Kidney epithelial cell (primary cell): ENCODE data around the gene RASAL1. TPM values are rescaled to one million over a fixed set of nuclear protein-coding genes. Genes with fewer than 3 reads are reported as not detected.

ENCODE experiments used
- DNase-seq: peaks from one replicate; pipeline ENCODE4 v3.0.0-alpha.2; 2010; ENCODE audit warnings: low read depth
- H3K27me3 ChIP-seq: 2 replicates; pipeline ENCODE4 v1.6.0; 2011; ENCODE audit warnings: low read length; ENCODE audit not compliant: control insufficient read depth, insufficient read depth
- H3K36me3 ChIP-seq: 2 replicates; pipeline ENCODE4 v1.5.1; 2011; ENCODE audit warnings: low read length; ENCODE audit not compliant: control insufficient read depth, insufficient read depth
- H3K4me3 ChIP-seq: 2 replicates; pipeline ENCODE4 v1.5.1; 2011; ENCODE audit warnings: low read depth, mild to moderate bottlenecking, control low read depth, low read length
- total RNA-seq: library from RNA; depleted of rRNA; stranded (reverse); fragments of >200 nt; gene quantifications from 2 replicates; pipeline ENCODE4 v1.2.3, GENCODE V29; 2015
- TF ChIP-seq, protein P1 (sequence below): IDR thresholded peaks from 2 replicates; pipeline ENCODE4 v1.5.1; 2011; ENCODE audit warnings: mild to moderate bottlenecking, moderate library complexity, low read length, control low read depth, inconsistent platforms; ENCODE audit not compliant: insufficient read depth, poor library complexity, severe bottlenecking

RASAL1 gene
- total RNA-seq, 1 donor from 2014 or later, result 1.1 TPM

DNA sequence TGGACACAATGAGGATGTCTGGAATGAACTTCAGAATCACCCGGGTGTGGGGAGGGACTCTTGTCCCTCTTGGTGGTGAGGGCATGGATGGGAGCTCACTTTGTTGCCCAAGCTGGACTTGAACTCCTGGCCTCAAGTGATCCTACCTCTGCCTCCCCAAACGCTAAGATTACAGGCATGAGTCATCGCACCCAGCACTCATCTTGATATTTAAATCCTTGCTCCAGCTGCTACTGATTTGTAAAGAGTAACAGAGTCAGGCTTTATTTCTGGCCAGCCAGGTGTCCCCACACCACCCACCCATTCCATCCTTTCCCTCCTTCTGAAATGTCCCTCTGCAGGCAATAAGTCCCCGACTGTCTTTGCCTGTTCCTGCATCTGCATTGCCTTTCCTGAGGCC, 44.8 kb upstream of the RASAL1 start:
- DNase-seq, result no peak
- peaks cover 15% of the 10 kb centered on the region for H3K36me3 ChIP-seq
- TF ChIP-seq, protein P1, sequence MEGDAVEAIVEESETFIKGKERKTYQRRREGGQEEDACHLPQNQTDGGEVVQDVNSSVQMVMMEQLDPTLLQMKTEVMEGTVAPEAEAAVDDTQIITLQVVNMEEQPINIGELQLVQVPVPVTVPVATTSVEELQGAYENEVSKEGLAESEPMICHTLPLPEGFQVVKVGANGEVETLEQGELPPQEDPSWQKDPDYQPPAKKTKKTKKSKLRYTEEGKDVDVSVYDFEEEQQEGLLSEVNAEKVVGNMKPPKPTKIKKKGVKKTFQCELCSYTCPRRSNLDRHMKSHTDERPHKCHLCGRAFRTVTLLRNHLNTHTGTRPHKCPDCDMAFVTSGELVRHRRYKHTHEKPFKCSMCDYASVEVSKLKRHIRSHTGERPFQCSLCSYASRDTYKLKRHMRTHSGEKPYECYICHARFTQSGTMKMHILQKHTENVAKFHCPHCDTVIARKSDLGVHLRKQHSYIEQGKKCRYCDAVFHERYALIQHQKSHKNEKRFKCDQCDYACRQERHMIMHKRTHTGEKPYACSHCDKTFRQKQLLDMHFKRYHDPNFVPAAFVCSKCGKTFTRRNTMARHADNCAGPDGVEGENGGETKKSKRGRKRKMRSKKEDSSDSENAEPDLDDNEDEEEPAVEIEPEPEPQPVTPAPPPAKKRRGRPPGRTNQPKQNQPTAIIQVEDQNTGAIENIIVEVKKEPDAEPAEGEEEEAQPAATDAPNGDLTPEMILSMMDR, result no peak

DNA sequence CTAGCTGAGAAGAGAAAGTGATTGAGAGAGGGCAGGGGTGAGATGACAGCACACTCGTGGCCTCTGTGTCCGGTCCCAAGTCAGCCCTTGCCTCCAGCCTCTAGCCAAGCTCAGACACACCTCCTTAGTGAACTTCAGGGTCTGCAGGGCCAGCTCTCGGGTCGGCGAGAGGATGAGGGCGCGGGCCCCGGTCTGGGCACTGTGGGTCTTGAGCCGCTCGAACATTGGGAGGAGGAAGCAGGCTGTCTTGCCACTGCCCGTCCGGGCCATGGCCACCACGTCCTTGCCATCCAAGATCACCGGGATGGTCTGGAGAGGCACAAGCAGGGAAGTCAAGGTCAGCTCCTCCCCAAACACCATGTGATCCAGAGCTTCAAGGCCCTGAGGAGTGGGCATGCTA, 43.5 kb upstream of the RASAL1 start:
- H3K27me3 ChIP-seq, result no peaks in the 10 kb centered on the region
- no peak overlapping the region for H3K4me3 ChIP-seq
- H3K36me3 ChIP-seq, result peaks cover 15% of the 10 kb centered on the region
- TF ChIP-seq, protein P1, result no peak
- no peak for DNase-seq

More for the DNA sequence above, 44.8 kb upstream of the RASAL1 start:
- Histone ChIP-seq H3K27me3 (no peaks in the 10 kb centered on the region), H3K4me3 (no peak overlapping the region)

DNA sequence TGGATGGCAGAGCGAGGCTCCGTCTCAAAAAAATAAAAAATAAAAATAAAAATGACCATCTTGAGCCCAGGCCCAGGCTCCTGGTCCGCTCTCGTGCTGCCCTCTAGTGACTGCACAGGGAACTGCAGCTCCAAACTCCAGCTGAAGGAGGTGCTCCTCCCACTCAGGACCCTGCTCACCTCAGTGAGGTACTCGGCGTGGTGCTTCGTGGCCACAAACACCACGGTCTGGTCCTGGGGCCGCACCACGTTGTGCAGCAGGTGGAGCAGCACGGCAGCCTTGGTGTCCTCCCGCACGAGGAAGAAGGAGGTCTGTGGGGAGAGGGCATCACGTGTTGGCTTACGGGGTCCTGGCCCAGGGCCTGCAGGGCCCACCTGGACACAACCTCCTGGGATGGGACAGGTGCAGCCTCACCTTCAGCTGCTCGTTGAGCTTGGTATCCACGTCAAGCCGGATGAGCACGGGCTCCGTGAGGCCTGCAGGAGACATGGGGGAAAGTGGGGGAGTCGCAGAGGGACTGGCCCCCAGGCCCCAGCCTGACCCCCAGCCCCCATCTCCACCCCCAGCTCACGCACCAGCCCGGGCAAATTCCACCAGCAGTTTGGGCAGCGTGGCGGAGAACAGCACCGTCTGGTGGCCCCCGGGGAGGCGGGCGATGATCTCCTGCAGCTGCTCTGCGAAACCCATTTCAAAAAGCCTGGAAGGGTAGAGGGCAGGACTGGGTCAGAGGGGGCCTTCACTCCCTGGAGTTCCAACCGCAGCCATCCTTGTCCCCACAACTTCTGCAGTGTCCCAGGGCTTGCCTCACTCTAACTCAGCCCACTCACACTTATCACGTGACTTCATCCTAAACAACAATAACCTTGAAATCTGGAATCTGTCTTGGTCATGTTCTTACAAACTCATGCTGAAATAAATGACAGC, 39.2 kb upstream of the RASAL1 start:
- H3K4me3 ChIP-seq, result no peak overlapping the region
- H3K36me3 ChIP-seq, result peaks cover 21% of the 10 kb centered on the region
- H3K27me3 ChIP-seq, result no peaks in the 10 kb centered on the region
- TF ChIP-seq, protein P1, result peak; percentile 97
- DNase-seq, result no peak

DNA sequence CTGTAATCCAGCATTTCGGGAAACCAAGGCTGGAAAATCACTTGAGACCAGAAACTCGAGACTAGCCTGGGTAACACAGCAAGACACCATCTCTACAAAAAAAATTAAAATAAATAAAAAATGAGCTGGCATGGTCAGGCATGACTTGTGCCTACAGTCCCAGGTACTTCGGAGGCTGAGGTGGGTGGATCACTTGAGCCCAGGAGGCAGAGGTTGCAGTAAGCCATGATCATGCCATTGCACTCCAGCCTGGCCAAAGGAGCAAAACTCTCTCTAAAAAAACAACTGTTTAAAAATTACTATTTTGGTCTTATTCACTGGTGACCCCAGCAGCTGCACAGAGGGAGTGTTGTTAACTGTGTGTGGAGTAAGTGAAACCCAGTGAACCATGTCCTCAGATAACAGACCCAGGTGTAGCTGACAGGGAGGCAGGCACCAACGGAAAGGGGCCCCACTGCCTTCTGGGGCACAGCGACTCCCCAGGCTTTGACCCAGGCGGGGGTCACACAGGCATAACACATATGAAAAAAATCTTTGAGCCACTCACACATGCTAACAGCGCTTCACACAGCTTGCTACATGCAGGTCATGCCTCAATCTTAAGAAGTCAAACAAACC, 37.6 kb upstream of the RASAL1 start:
- Histone ChIP-seq H3K4me3 (no peak overlapping the region), H3K36me3 (peaks cover 17% of the 10 kb centered on the region), H3K27me3 (no peaks in the 10 kb centered on the region)
- TF ChIP-seq, protein P1, result no peak
- DNase-seq, result no peak

DNA sequence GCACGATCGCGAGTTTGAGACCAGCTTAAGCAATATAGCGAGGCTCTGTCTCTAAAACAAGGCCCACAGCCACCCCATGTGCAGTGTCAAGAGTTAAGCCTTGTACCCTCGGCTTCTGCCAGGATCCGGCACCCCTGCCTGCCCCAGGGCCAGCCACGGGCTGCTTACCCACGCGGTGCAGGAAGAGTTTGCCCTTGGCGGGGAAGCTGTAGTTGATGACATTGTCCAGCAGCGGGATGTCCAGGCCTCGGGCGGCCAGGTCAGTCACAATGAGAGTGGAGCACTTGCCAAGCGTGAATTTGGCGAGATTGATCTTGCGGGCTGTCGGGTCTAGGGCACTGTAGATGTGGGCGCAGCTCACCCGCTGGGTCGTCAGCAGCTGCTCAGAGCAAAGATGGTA, 36.6 kb upstream of the RASAL1 start:
- TF ChIP-seq, protein P1, result no peak
- peaks cover 12% of the 10 kb centered on the region for H3K36me3 ChIP-seq
- DNase-seq, result no peak
- no peaks in the 10 kb centered on the region for H3K27me3 ChIP-seq
- H3K4me3 ChIP-seq, result no peak overlapping the region

DNA sequence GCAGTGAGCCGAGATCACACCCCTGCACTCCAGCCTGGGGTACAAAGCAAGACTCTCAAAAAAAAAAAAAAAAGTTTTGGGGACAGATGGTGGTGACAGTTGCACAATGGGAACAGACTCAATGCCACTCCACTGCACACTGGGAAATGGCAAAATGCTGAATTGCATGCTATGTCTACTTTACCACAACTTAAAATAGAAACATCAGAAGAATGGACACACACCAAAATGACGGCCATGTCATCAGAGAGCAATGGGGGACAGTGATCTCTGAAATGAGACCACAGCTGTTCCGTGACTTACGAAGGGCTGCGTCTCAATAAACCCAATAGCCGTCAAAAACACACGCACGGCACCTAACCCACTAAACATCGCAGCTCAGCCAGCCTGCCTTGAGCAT, 36.0 kb upstream of the RASAL1 start:
- TF ChIP-seq, protein P1, result no peak
- no peak for DNase-seq
- Histone ChIP-seq H3K4me3 (no peak overlapping the region), H3K36me3 (peaks cover 7% of the 10 kb centered on the region), H3K27me3 (no peaks in the 10 kb centered on the region)
